MM.1S (cell line): ENCODE results near the gene SLC25A22.

ENCODE experiments used
- DNase-seq: peaks from one replicate; pipeline ENCODE4 v3.0.0-alpha.2; 2015
- H2AFZ ChIP-seq: fragments of 300-600 bp; sonication (generic); 2 replicates; pipeline ENCODE4 v1.6.0; 2016; ENCODE audit warnings: antibody characterized with exemption, low read length
- H3F3A ChIP-seq: fragments of 300-600 bp; sonication (generic); 2 replicates; pipeline ENCODE4 v1.6.1; 2016; ENCODE audit warnings: mild to moderate bottlenecking, antibody characterized with exemption, low read length, moderate library complexity, mixed read lengths; ENCODE audit not compliant: insufficient read depth
- H3K27ac ChIP-seq: fragments of 300-600 bp; sonication (generic); 2 replicates; pipeline ENCODE4 v1.5.1; 2016; ENCODE audit warnings: mild to moderate bottlenecking, low read length
- H3K27me3 ChIP-seq: fragments of 300-600 bp; sonication (generic); replicated peaks from 2 replicates; pipeline ENCODE4 v1.6.0; 2016; ENCODE audit warnings: low read length; ENCODE audit not compliant: insufficient read depth
- H3K36me3 ChIP-seq: fragments of 300-600 bp; sonication (generic); replicated peaks from 2 replicates; pipeline ENCODE4 v1.6.1; 2016; ENCODE audit warnings: mild to moderate bottlenecking, low read length, mixed read lengths; ENCODE audit not compliant: insufficient read depth
- H3K4me1 ChIP-seq: fragments of 300-600 bp; sonication (generic); 2 replicates; pipeline ENCODE4 v1.6.1; 2016; ENCODE audit warnings: low read length, mixed read lengths
- H3K4me2 ChIP-seq: fragments of 300-600 bp; sonication (generic); 2 replicates; pipeline ENCODE4 v1.6.0; 2016; ENCODE audit warnings: low read depth, low read length
- H3K4me3 ChIP-seq: fragments of 300-600 bp; sonication (generic); 2 replicates; pipeline ENCODE4 v1.5.1; 2016; ENCODE audit warnings: low read length, mixed read lengths
- H3K79me2 ChIP-seq: fragments of 300-600 bp; sonication (generic); 2 replicates; pipeline ENCODE4 v1.6.1; 2016; ENCODE audit warnings: mixed run types, low read length, mixed read lengths
- H3K9ac ChIP-seq: fragments of 300-600 bp; sonication (generic); 2 replicates; pipeline ENCODE4 v1.6.1; 2016; ENCODE audit warnings: low read length, mixed read lengths
- H3K9me2 ChIP-seq: fragments of 300-600 bp; sonication (generic); replicated peaks from 2 replicates; pipeline ENCODE4 v1.6.1; 2016; ENCODE audit warnings: mild to moderate bottlenecking, low read length, mixed read lengths; ENCODE audit not compliant: insufficient read depth
- H3K9me3 ChIP-seq: fragments of 300-600 bp; sonication (generic); replicated peaks from 2 replicates; pipeline ENCODE4 v1.6.1; 2016; ENCODE audit warnings: mild to moderate bottlenecking, low read length, mixed read lengths; ENCODE audit not compliant: insufficient read depth
- H4K20me1 ChIP-seq: fragments of 300-600 bp; sonication (generic); 2 replicates; pipeline ENCODE4 v1.6.1; 2016; ENCODE audit warnings: mild to moderate bottlenecking, low read length, moderate library complexity, mixed read lengths; ENCODE audit not compliant: insufficient read depth
- EZH2 ChIP-seq: fragments of 300-600 bp; sonication (generic); optimal IDR thresholded peaks from 2 replicates; pipeline ENCODE3; 2017; ENCODE audit warnings: low read depth, mild to moderate bottlenecking, antibody characterized with exemption, low read length, mixed read lengths
- EZH2phosphoT487 ChIP-seq: fragments of 300-600 bp; sonication (generic); IDR thresholded peaks from 2 replicates; pipeline ENCODE4 v1.6.1; 2018; ENCODE audit warnings: antibody characterized with exemption, low read length
- TF ChIP-seq, protein P1 (sequence below): fragments of 300-600 bp; sonication (generic); IDR thresholded peaks from 2 replicates; pipeline ENCODE4 v1.5.1; 2016; ENCODE audit warnings: antibody characterized with exemption, low read length, mixed read lengths

The SLC25A22 gene

DNA sequence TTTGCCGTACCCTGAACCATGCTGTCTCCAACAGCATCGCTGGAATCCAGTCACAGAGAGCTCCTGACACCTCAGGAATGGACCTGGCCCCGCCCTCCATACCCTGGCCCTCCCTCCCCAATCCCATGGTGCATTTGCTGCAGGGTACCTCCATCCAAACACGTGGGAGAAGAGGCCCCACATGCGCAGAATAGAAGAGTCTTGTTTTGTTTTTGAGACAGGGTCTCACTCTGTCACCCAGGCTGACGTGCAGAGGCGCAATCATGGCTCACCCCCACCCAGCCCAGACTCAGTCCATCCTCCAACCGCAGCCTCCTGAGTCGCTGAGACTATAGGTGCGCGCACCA is 18.3 kb upstream of the SLC25A22 start:
- TF ChIP-seq EZH2, result no peak
- DNase-seq, result no peak
- Histone ChIP-seq H3F3A (peaks cover 28% of the 10 kb centered on the region), H3K4me2 (no peak overlapping the region), H3K9me2 (no peaks in the 10 kb centered on the region), H3K79me2 (peaks cover 30% of the 10 kb centered on the region), H3K4me1 (peaks cover 8% of the 10 kb centered on the region), H3K36me3 (peaks cover 13% of the 10 kb centered on the region), H3K9me3 (no peaks in the 10 kb centered on the region), H3K27ac (no peak overlapping the region), H3K9ac (no peak overlapping the region), H4K20me1 (peaks cover 11% of the 10 kb centered on the region), H2AFZ (no peak overlapping the region), H3K4me3 (no peak overlapping the region), H3K27me3 (no peaks in the 10 kb centered on the region)

DNA sequence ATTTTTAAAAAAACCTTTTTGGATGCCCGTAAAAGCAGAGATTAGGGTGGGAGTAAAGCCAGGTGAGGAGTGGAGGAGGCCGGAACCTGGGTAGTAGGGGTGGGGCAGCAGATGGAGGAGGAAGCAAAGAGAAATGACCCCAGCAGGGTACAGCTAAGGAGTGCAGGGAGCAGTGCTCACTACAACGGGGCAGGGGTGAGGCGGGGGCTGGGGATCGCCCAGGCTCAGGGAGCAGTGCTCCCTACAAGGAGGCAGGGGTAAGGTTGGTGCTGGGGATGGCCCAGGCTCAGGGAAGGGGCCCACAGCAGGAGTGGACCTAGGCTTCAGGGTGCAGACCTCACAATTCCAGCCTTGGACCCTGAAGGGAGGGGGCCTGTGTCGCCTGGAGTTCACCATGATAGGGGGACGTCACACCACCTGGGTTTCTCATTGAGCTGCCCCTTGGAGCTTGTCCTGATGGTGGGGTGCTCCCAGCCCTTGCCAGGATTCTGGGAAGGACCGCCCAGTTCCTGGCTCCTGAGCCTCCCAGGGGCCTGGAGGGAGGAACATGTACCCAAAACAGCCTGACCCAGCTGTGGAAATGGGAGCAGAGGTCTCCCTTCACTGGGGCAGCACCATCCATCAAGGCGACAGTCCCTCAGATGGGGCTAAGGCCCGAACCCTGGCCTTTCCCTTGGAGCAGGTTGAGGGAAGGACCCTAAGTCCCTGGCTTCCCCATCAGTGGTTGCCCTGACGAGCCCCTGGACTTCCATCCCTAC is 17.8 kb upstream of the SLC25A22 start:
- no peaks in the 10 kb centered on the region for H3K9me2 ChIP-seq
- H3K9ac ChIP-seq, result no peak overlapping the region
- H3K4me1 ChIP-seq, result peaks cover 13% of the 10 kb centered on the region
- H3K27me3 ChIP-seq, result no peaks in the 10 kb centered on the region
- peaks cover 15% of the 10 kb centered on the region for H4K20me1 ChIP-seq
- H3F3A ChIP-seq, result peaks cover 34% of the 10 kb centered on the region
- no peak for DNase-seq
- no peak overlapping the region for H3K4me3 ChIP-seq
- TF ChIP-seq, protein P1, sequence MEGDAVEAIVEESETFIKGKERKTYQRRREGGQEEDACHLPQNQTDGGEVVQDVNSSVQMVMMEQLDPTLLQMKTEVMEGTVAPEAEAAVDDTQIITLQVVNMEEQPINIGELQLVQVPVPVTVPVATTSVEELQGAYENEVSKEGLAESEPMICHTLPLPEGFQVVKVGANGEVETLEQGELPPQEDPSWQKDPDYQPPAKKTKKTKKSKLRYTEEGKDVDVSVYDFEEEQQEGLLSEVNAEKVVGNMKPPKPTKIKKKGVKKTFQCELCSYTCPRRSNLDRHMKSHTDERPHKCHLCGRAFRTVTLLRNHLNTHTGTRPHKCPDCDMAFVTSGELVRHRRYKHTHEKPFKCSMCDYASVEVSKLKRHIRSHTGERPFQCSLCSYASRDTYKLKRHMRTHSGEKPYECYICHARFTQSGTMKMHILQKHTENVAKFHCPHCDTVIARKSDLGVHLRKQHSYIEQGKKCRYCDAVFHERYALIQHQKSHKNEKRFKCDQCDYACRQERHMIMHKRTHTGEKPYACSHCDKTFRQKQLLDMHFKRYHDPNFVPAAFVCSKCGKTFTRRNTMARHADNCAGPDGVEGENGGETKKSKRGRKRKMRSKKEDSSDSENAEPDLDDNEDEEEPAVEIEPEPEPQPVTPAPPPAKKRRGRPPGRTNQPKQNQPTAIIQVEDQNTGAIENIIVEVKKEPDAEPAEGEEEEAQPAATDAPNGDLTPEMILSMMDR, result no peak
- no peak for TF ChIP-seq EZH2phosphoT487
- TF ChIP-seq EZH2, result no peak
- no peak overlapping the region for H3K4me2 ChIP-seq
- peaks cover 30% of the 10 kb centered on the region for H3K79me2 ChIP-seq
- H3K36me3 ChIP-seq, result peaks cover 15% of the 10 kb centered on the region
- H2AFZ ChIP-seq, result no peak overlapping the region
- H3K9me3 ChIP-seq, result no peaks in the 10 kb centered on the region
- no peak overlapping the region for H3K27ac ChIP-seq

DNA sequence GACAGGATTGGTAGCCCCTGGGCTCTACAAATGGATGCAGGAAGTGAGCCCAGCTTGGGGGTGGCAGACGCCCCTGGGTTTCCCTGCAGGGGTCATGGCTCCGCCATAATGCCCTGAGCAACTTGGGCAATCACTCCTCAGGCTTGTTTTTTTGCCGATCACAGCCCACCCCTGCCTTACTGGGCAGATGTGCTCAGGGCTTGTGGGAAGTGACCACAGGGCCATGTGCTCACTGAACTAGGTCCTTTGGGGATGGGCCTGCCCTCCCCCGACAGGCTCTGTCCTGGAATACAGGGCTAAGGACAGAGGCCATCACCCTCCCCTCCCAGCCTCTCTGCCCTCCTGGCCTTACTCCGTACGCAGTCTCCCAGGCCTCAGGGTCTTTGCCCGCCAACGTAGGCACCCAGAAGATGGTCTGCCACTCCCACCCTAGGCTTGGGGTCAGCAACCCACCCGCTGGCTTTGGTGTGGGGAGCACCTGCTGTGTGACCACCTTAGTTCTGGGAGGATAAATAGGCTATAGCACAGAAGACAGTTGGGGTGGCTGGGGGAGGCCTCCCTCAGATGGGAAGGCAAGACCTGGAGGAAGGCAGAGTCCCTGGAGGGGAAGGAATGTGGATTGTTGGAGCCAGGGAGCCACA is 15.5 kb upstream of the SLC25A22 start:
- no peaks in the 10 kb centered on the region for H3K9me2 ChIP-seq
- H3K9ac ChIP-seq, result no peak overlapping the region
- no peak overlapping the region for H2AFZ ChIP-seq
- H3K4me1 ChIP-seq, result peaks cover 10% of the 10 kb centered on the region
- peaks cover 40% of the 10 kb centered on the region for H3K79me2 ChIP-seq
- H3K4me2 ChIP-seq, result no peak overlapping the region
- no peaks in the 10 kb centered on the region for H3K9me3 ChIP-seq
- peaks cover 15% of the 10 kb centered on the region for H4K20me1 ChIP-seq
- peaks cover 15% of the 10 kb centered on the region for H3K36me3 ChIP-seq
- DNase-seq, result no peak
- H3F3A ChIP-seq, result peaks cover 42% of the 10 kb centered on the region
- TF ChIP-seq EZH2phosphoT487, result no peak
- no peak for TF ChIP-seq EZH2
- TF ChIP-seq, protein P1, result no peak
- no peak overlapping the region for H3K4me3 ChIP-seq
- no peaks in the 10 kb centered on the region for H3K27me3 ChIP-seq
- no peak overlapping the region for H3K27ac ChIP-seq

- DNase-seq, result no peak
- peaks cover 13% of the 10 kb centered on the region for H3K4me1 ChIP-seq
- no peak overlapping the region for H3K4me3 ChIP-seq
- H3K9me2 ChIP-seq, result no peaks in the 10 kb centered on the region
- TF ChIP-seq, protein P1, result no peak
- no peak for TF ChIP-seq EZH2
- no peak for TF ChIP-seq EZH2phosphoT487
- H3K4me2 ChIP-seq, result no peak overlapping the region
- peaks cover 43% of the 10 kb centered on the region for H3K79me2 ChIP-seq
- peaks cover 44% of the 10 kb centered on the region for H3F3A ChIP-seq
- peaks cover 15% of the 10 kb centered on the region for H4K20me1 ChIP-seq
- no peak overlapping the region for H2AFZ ChIP-seq
- peaks cover 15% of the 10 kb centered on the region for H3K36me3 ChIP-seq
- no peaks in the 10 kb centered on the region for H3K9me3 ChIP-seq
- H3K27me3 ChIP-seq, result no peaks in the 10 kb centered on the region
- no peak overlapping the region for H3K27ac ChIP-seq
- H3K9ac ChIP-seq, result no peak overlapping the region
Measured at GRCh38 chr11:813072-813455, 15.0 kb upstream of the SLC25A22 start.
